Fibroblast of lung (primary cell): ENCODE measurements around the gene RGS3.

Experiments used
- CTCF ChIP-seq, 2 donors: IDR thresholded peaks in 1 of 2; conservative IDR thresholded peaks in 1 of 2; 1 replicate in 1 of 2; 2 replicates in 1 of 2; pipeline ENCODE4 v1.5.1; 2011 to 2012; ENCODE audit warnings: low read length in 2 of 2, control low read depth in 1 of 2, inconsistent platforms in 1 of 2, low read depth in 1 of 2, mild to moderate bottlenecking in 1 of 2
- EZH2 ChIP-seq: IDR thresholded peaks from 2 replicates; pipeline ENCODE4 v1.5.1; 2012; ENCODE audit warnings: low read length, control low read depth, mild to moderate bottlenecking; ENCODE audit errors: missing control alignments

- no peak for TF ChIP-seq CTCF (conservative IDR thresholded peaks at IDR 0.05 in 1 of 2, IDR thresholded peaks at IDR 0.05 in 1 of 2; ENCODE audit: low read depth in 1 of 2, low read length in 2 of 2)
- TF ChIP-seq EZH2 = no peak
These were observed 104.0 kb downstream of the RGS3 start for GRCh38 chr9:113567361-113568080.
